ENCODE measurements around the gene NAA15.

DNA sequence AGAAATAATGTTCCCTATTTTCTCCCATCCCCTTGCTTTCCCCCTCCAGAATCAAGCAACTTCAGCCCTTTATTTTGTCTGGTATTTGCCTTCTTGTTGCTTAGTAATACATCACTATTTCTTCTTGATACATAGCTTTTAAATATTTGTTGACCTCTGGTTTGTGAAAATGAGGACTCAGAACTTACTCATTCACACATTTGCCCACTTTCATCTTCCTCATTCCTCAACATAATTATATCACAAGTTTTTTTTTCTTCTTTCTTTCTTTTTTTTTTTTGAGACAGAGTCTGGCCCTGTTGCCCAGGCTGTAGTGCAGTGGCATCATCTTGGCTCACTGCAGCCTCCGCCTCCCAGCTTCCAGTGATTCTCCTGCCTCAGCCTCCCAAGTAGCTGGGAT, 29.9 kb downstream of the NAA15 start:
- no peak for TF ChIP-seq EP300 (IDR thresholded peaks at IDR 0.05; ENCODE audit: borderline replicate concordance in 1 of 2, low read depth in 2 of 2, low read length in 2 of 2)
- TF ChIP-seq CHD2 (IDR thresholded peaks at IDR 0.05; ENCODE audit: low read length): no peak
- TF ChIP-seq CTCF (IDR thresholded peaks at IDR 0.05; ENCODE audit: control extremely low read depth in 1 of 3, insufficient read depth in 1 of 3, low read depth in 1 of 3, low read length in 3 of 3): no peak
- no peak for TF ChIP-seq MAX (IDR thresholded peaks at IDR 0.05)
- no peak for TF ChIP-seq GTF2F1 (IDR thresholded peaks at IDR 0.05; ENCODE audit: borderline replicate concordance, low read depth, low read length)
- TF ChIP-seq RAD21 (IDR thresholded peaks at IDR 0.05 in 1 of 2, conservative IDR thresholded peaks at IDR 0.05 in 1 of 2; ENCODE audit: low read depth in 2 of 2, low read length in 2 of 2): no peak
- TF ChIP-seq CHD1 (IDR thresholded peaks at IDR 0.05; ENCODE audit: low read depth, low read length): no peak
- no peak for TF ChIP-seq EZH2 (IDR thresholded peaks at IDR 0.05; ENCODE audit: low read depth, low read length, severe bottlenecking)
- no peak for TF ChIP-seq SP1 (IDR thresholded peaks at IDR 0.05; ENCODE audit: low read depth, low read length)
- TF ChIP-seq YY1 (IDR thresholded peaks at IDR 0.05; ENCODE audit: low read depth, low read length): no peak
- TF ChIP-seq CEBPB (IDR thresholded peaks at IDR 0.05; ENCODE audit: low read depth, low read length): no peak
- TF ChIP-seq EGR1 (IDR thresholded peaks at IDR 0.05; ENCODE audit: borderline replicate concordance, low read depth, low read length): no peak

All from H1 (cell line).